Mucosa of rectum (tissue), 2 donors: Measurements from ENCODE around the gene ASIC4.

Experiments used
- H3K27ac ChIP-seq, 2 donors: one replicate each; pipeline ENCODE4 v1.7.0; 2013; ENCODE audit warnings: inconsistent platforms in 2 of 2, low read depth in 2 of 2, low read length in 2 of 2
- H3K27me3 ChIP-seq, 2 donors: one replicate each; pipeline ENCODE4 v1.7.0; 2013; ENCODE audit warnings: low read length in 2 of 2; ENCODE audit not compliant: control insufficient read depth in 2 of 2, insufficient read depth in 2 of 2
- H3K36me3 ChIP-seq, 2 donors: one replicate each; pipeline ENCODE4 v1.7.0; 2013; ENCODE audit warnings: low read length in 2 of 2; ENCODE audit not compliant: control insufficient read depth in 2 of 2, insufficient read depth in 2 of 2
- H3K4me1 ChIP-seq, 2 donors: one replicate each; pipeline ENCODE4 v1.7.0; 2013; ENCODE audit warnings: low read length in 2 of 2, mild to moderate bottlenecking in 1 of 2; ENCODE audit not compliant: control insufficient read depth in 2 of 2, insufficient read depth in 2 of 2
- H3K4me3 ChIP-seq, 2 donors: one replicate each; pipeline ENCODE4 v1.7.0; 2013; ENCODE audit warnings: low read length in 2 of 2
- H3K9ac ChIP-seq, 2 donors: one replicate each; pipeline ENCODE4 v1.7.0; 2013; ENCODE audit warnings: low read length in 2 of 2, low read depth in 1 of 2, mild to moderate bottlenecking in 1 of 2
- H3K9me3 ChIP-seq, 2 donors: one replicate each; pipeline ENCODE4 v1.7.0; 2013; ENCODE audit warnings: low read length in 2 of 2; ENCODE audit not compliant: control insufficient read depth in 2 of 2
- donor health status: healthy.
- donor health status: Normal muscosa, but diverticular disease.

The ASIC4 gene

GRCh38 chr2:219541611-219542180 lies 27.4 kb downstream of the ASIC4 start:
- H3K36me3 ChIP-seq, result peaks cover 9 to 16% of the 10 kb centered on the region in 2 donors
- H3K4me1 ChIP-seq, result peaks cover 19 to 23% of the 10 kb centered on the region in 2 donors
- peak overlapping the region in 1 of 2 donors; percentile 28 for H3K27ac ChIP-seq
- H3K27me3 ChIP-seq, result no peaks in the 10 kb centered on the region
- peak overlapping the region in 1 of 2 donors; percentile 76 for H3K9ac ChIP-seq
- H3K9me3 ChIP-seq, result no peaks in the 10 kb centered on the region
- peak overlapping the region; percentile 71 to 79 for H3K4me3 ChIP-seq

GRCh38 chr2:219542931-219543595 lies 28.8 kb downstream of the ASIC4 start:
- H3K4me1 ChIP-seq, result peaks cover 19 to 23% of the 10 kb centered on the region in 2 donors
- peak overlapping the region; percentile 88 to 92 for H3K27ac ChIP-seq
- H3K4me3 ChIP-seq, result peak overlapping the region; percentile 71 to 79
- no peaks in the 10 kb centered on the region for H3K9me3 ChIP-seq
- H3K36me3 ChIP-seq, result peaks cover 9 to 16% of the 10 kb centered on the region in 2 donors
- no peaks in the 10 kb centered on the region for H3K27me3 ChIP-seq
- H3K9ac ChIP-seq, result peak overlapping the region; percentile 71 to 76

GRCh38 chr2:219543596-219544358 lies 29.5 kb downstream of the ASIC4 start, which contains the start of the genes CHPF and TMEM198:
Gene CHPF (minus strand): TSS chr2:219543809. CDS start chr2:219543538, 271 bp downstream.
Gene TMEM198 (plus strand): TSS chr2:219544028. CDS start chr2:219544728, 700 bp downstream.
- no peaks in the 10 kb centered on the region for H3K9me3 ChIP-seq
- H3K4me3 ChIP-seq, result peak within 1 kb of the TSS; percentile 71 to 79
- no peaks in the 10 kb centered on the region for H3K27me3 ChIP-seq
- peak within 1 kb of the TSS; percentile 71 to 76 for H3K9ac ChIP-seq
- H3K4me1 ChIP-seq, result peaks cover 19 to 23% of the 10 kb centered on the region in 2 donors
- H3K27ac ChIP-seq, result peak within 1 kb of the TSS; percentile 88 to 92
- peaks cover 9 to 16% of the 10 kb centered on the region in 2 donors for H3K36me3 ChIP-seq

- Histone ChIP-seq H3K4me3 (peak overlapping the region in 1 of 2 donors; percentile 79), H3K27me3 (no peaks in the 10 kb centered on the region), H3K4me1 (peaks cover 19 to 23% of the 10 kb centered on the region in 2 donors), H3K9me3 (no peaks in the 10 kb centered on the region), H3K36me3 (peaks cover 9 to 12% of the 10 kb centered on the region in 2 donors), H3K9ac (no peak overlapping the region), H3K27ac (no peak overlapping the region)
Observed at GRCh38 chr2:219544567-219544966, 30.3 kb downstream of the ASIC4 start.

GRCh38 chr2:219545295-219545942 lies 31.1 kb downstream of the ASIC4 start:
- Histone ChIP-seq H3K27me3 (peaks cover 0 to 2% of the 10 kb centered on the region in 2 donors), H3K4me1 (peaks cover 19 to 23% of the 10 kb centered on the region in 2 donors), H3K27ac (no peak overlapping the region), H3K4me3 (no peak overlapping the region), H3K9ac (no peak overlapping the region), H3K36me3 (peaks cover 7% of the 10 kb centered on the region in 2 donors), H3K9me3 (no peaks in the 10 kb centered on the region)

GRCh38 chr2:219545943-219546352 lies 31.7 kb downstream of the ASIC4 start:
- Histone ChIP-seq H3K36me3 (peaks cover 2% of the 10 kb centered on the region in 2 donors), H3K27me3 (peaks cover 0 to 3% of the 10 kb centered on the region in 2 donors), H3K9me3 (no peaks in the 10 kb centered on the region), H3K4me1 (peaks cover 19 to 23% of the 10 kb centered on the region in 2 donors), H3K9ac (no peak overlapping the region), H3K4me3 (no peak overlapping the region), H3K27ac (no peak overlapping the region)

- Histone ChIP-seq H3K27me3 (peaks cover 0 to 9% of the 10 kb centered on the region in 2 donors), H3K4me1 (peaks cover 11 to 15% of the 10 kb centered on the region in 2 donors), H3K27ac (no peak overlapping the region), H3K36me3 (no peaks in the 10 kb centered on the region), H3K9ac (no peak overlapping the region), H3K4me3 (no peak overlapping the region), H3K9me3 (no peaks in the 10 kb centered on the region)
Observed at GRCh38 chr2:219547621-219548020, 33.3 kb downstream of the ASIC4 start.

- Histone ChIP-seq H3K27ac (no peak overlapping the region), H3K9me3 (no peaks in the 10 kb centered on the region), H3K36me3 (no peaks in the 10 kb centered on the region), H3K4me1 (peaks cover 12 to 16% of the 10 kb centered on the region in 2 donors), H3K4me3 (no peak overlapping the region), H3K9ac (no peak overlapping the region), H3K27me3 (peaks cover 11 to 21% of the 10 kb centered on the region in 2 donors)
Observed at GRCh38 chr2:219548990-219549389, 34.7 kb downstream of the ASIC4 start.

- Histone ChIP-seq H3K9ac (no peak overlapping the region), H3K27me3 (peaks cover 16 to 22% of the 10 kb centered on the region in 2 donors), H3K9me3 (no peaks in the 10 kb centered on the region), H3K4me3 (no peak overlapping the region), H3K4me1 (peaks cover 8 to 10% of the 10 kb centered on the region in 2 donors), H3K36me3 (no peaks in the 10 kb centered on the region), H3K27ac (no peak overlapping the region)
Observed at GRCh38 chr2:219549619-219550018, 35.3 kb downstream of the ASIC4 start.
